H1 (cell line): Measurements from ENCODE around the gene ANXA4. TPM values are rescaled to one million over a fixed set of nuclear protein-coding genes. Genes with fewer than 3 reads are reported as not detected.

Source experiments
- POU5F1 ChIP-seq: IDR thresholded peaks from 2 replicates; pipeline ENCODE4 v1.6.1; 2011; ENCODE audit warnings: low read depth, mild to moderate bottlenecking, low read length, moderate library complexity
- RXRA ChIP-seq: IDR thresholded peaks from 2 replicates; pipeline ENCODE4 v1.6.1; 2011; ENCODE audit warnings: low read depth, mild to moderate bottlenecking, low read length, moderate library complexity; ENCODE audit not compliant: insufficient read depth
- SIRT6 ChIP-seq: IDR thresholded peaks from one replicate; pipeline ENCODE4 v1.7.1; 2012; ENCODE audit warnings: low read length, inconsistent platforms
- TAF1 ChIP-seq: IDR thresholded peaks from 2 replicates; pipeline ENCODE4 v1.6.1; 2011; ENCODE audit warnings: mild to moderate bottlenecking, low read depth, low read length
- polyA plus RNA-seq, 7 experiments: library from polyadenylated mRNA; depleted of rRNA in 3 of 7; stranded (reverse) in 5 of 7; unstranded in 2 of 7; fragments of >200 nt in 5 of 7; fragments of 200-250 nt in 2 of 7; gene quantifications; 1 replicate in 5 of 7; 2 replicates in 1 of 7; 4 replicates in 1 of 7; pipeline versions ENCODE4 v1.2.1 to v1.2.3, GENCODE V29; 2011 to 2013; ENCODE audit warnings: missing spikeins in 2 of 7, mixed read lengths in 2 of 7
- total RNA-seq: library from RNA; stranded (reverse); fragmentation: NEBNext Ultra II Directional; extraction: Animal tissue kit (Norgen Biotek cat#: 25700); gene quantifications from 2 replicates; pipeline ENCODE4 v1.2.1, GENCODE V29; 2021

The ANXA4 gene
- total and polyA plus RNA-seq, 2 of the 8 experiments (the other 6 are each of a cell fraction or from before 2014, with no cell fraction given) = 9.4 to 17.6 TPM

DNA sequence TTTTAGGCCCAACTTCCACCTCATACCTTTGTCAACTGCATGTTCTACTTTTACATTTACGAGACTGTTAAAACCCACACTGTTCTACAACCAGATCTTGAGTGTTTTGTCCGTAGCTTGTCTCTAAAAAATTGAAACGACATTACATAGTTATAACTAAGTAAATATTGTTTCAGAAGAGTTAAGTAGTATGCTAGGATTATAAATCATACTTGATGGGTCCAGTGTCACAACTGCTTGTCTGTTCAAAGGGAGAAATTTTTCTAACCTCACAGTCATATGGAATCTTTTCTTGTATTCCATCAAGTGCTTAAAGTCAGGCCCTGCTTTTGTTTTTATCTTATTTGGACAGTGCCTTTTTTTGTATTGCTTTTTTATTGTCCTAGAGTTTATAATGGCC lies 91.8 kb downstream of the ANXA4 start (continued):
- TF ChIP-seq TAF1 (no peak), SIRT6 (no peak), RXRA (no peak), POU5F1 (no peak)
